ENCODE results near the gene SEPTIN5. TPM values are rescaled to one million over a fixed set of nuclear protein-coding genes. Genes with fewer than 3 reads are reported as not detected.
A peak's percentile ranks its signal among the peaks of the same experiment; 100 is the strongest.

The SEPTIN5 gene
- total RNA-seq, 1 donor from 2014 or later, result 141 TPM

DNA sequence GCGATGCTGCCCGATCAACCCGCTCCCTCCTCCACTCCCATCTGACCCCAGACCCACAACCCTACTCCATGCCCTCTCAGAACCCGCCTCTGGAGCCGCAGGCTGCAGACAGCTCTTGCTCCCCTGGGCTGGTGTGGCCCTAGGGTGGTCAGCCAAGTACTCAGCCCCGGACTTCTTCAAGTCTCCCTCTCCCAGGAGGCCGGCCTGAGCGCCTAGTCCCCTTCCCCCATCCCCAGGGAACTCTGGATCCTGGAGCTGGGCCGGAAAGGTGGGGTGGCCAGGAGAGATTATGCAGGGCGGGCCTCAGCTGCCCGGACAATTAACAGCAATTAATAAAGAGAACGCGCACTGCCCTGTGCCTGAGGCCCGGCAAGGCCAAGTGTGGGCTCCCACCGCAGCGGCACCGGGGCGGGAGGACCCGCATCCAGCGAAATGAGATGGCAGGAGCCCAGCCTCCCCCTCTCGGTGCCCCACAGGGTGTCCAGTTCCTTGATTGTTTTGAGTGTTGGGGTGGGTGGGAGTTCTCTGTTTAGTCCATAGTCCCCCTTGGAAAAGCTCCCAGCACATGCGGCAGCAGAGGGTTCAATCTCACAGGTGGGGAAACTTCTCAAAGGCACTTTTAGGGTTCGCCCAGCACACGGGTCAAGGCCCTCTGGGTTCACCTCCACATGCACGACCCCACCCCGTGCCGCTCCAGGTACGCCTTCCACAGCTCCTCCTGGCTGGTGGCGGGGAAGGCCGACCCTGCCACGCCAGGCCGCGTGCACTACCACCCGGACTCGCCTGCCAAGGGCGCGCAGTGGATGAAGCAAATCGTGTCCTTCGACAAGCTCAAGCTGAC lies 49.4 kb downstream of the SEPTIN5 start:
- no peak overlapping the region for H3K27ac ChIP-seq (replicated peaks)
- no peaks in the 10 kb centered on the region for H3K36me3 ChIP-seq
- TF ChIP-seq, protein P1, sequence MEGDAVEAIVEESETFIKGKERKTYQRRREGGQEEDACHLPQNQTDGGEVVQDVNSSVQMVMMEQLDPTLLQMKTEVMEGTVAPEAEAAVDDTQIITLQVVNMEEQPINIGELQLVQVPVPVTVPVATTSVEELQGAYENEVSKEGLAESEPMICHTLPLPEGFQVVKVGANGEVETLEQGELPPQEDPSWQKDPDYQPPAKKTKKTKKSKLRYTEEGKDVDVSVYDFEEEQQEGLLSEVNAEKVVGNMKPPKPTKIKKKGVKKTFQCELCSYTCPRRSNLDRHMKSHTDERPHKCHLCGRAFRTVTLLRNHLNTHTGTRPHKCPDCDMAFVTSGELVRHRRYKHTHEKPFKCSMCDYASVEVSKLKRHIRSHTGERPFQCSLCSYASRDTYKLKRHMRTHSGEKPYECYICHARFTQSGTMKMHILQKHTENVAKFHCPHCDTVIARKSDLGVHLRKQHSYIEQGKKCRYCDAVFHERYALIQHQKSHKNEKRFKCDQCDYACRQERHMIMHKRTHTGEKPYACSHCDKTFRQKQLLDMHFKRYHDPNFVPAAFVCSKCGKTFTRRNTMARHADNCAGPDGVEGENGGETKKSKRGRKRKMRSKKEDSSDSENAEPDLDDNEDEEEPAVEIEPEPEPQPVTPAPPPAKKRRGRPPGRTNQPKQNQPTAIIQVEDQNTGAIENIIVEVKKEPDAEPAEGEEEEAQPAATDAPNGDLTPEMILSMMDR (IDR thresholded peaks at IDR 0.05; ENCODE audit: borderline replicate concordance), result no peak
- no peak overlapping the region for H3K4me3 ChIP-seq
- intact Hi-C loops (cut with micrococcal nuclease), result no loop called here
- no peaks in the 10 kb centered on the region for H3K9me3 ChIP-seq (replicated peaks)
- DNase-seq, result no peak
- peaks cover 49% of the 10 kb centered on the region for H3K4me1 ChIP-seq
- H3K27me3 ChIP-seq (ENCODE audit: low read depth), result peaks cover 94% of the 10 kb centered on the region

DNA sequence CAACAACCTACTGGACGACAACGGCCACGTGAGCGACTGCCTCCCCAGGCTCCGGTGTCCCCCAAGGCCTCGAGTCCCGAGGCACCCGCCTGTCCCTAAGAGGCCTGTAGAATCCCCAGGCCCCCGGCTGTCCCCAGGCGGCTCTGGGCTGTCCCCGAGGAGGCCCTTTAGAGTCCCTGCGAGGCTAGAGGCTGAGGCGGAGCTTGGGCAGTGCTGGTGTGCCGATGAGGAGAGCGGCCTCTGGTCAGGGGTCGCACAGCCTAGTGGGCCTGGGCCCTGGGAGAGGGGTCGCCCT lies 49.9 kb downstream of the SEPTIN5 start:
- H3K9me3 ChIP-seq (replicated peaks), result no peaks in the 10 kb centered on the region
- intact Hi-C loops (cut with micrococcal nuclease), result no loop called here
- H3K36me3 ChIP-seq, result no peaks in the 10 kb centered on the region
- no peak for DNase-seq
- H3K4me1 ChIP-seq, result peaks cover 45% of the 10 kb centered on the region
- TF ChIP-seq, protein P1 (IDR thresholded peaks at IDR 0.05; ENCODE audit: borderline replicate concordance), result no peak
- no peak overlapping the region for H3K4me3 ChIP-seq
- H3K27me3 ChIP-seq (ENCODE audit: low read depth), result peaks cover 94% of the 10 kb centered on the region
- H3K27ac ChIP-seq (replicated peaks), result no peak overlapping the region

DNA sequence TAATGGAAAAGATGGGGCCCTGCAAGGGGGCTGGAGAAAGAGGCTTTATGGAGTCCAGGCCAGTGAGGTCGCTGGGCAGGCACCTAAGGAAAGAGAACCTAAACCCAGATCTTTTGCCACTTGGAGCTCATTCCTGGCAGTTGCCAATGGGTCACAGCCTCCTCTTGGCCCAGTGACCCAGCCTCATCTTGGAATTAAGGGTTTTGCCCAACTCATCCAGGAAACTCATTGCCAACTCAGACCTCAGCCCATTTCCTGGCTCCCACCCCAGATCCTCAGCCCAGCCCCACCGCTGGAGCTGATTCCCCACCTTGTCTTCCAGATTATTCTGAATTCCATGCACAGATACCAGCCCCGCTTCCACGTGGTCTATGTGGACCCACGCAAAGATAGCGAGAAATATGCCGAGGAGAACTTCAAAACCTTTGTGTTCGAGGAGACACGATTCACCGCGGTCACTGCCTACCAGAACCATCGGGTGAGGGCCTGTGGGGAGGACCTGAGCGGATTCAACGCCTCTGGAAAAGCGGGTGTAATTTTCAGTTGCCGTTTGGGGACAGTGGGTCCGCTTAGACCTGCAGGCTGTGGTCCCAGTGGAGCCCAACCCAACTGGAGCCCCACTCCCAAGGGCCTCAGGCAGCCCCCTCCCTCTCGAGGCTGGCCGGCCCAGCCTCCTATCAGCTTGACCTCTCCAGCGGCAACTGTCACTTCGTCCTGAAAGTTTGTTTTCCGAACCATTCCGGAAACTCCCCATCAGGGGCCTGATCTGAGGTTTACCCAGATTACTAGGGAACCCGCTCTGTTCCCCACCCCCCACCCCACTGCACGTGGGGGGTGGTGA lies 50.6 kb downstream of the SEPTIN5 start:
- Histone ChIP-seq H3K27ac (replicated peaks) (no peak overlapping the region), H3K9me3 (replicated peaks) (no peaks in the 10 kb centered on the region), H3K4me3 (peak overlapping the region; percentile 58), H3K27me3 (ENCODE audit: low read depth) (peaks cover 94% of the 10 kb centered on the region), H3K36me3 (no peaks in the 10 kb centered on the region), H3K4me1 (peaks cover 39% of the 10 kb centered on the region)
- intact Hi-C loops (cut with micrococcal nuclease), result no loop called here
- TF ChIP-seq, protein P1 (IDR thresholded peaks at IDR 0.05; ENCODE audit: borderline replicate concordance), result no peak
- no peak for DNase-seq

DNA sequence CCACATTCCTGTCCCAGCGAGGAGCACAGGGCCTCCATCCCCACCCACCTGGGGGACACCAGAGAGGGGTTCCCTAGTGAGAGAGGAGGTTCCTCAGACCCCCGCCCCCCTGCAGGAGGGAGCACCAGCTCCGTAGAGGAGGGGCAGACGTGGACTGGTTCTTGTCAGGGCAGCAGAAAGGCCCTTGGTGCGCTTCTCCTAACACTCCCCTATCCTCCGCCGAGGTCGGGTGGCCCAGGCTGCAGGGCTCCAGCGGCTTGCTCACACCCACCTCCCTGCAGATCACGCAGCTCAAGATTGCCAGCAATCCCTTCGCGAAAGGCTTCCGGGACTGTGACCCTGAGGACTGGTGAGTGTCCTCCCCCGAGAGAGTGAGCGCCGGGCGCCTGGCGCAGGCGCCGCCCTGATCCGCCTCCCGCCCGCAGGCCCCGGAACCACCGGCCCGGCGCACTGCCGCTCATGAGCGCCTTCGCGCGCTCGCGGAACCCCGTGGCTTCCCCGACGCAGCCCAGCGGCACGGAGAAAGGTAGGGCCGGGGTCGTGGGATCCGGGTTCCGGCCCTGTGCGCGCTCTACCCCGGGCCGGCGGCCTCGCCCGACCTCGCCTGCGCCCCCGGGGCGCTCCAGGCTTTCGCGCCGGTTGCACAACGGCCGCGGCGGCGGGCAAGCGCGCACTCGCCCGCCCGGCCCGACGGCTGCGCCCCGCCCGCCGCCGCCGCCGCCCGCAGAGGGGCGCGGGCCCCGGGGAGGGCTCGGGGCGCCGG lies 51.4 kb downstream of the SEPTIN5 start:
- DNase-seq, result no peak
- Histone ChIP-seq H3K4me3 (peak overlapping the region; percentile 58), H3K27me3 (ENCODE audit: low read depth) (peaks cover 97% of the 10 kb centered on the region)

DNA sequence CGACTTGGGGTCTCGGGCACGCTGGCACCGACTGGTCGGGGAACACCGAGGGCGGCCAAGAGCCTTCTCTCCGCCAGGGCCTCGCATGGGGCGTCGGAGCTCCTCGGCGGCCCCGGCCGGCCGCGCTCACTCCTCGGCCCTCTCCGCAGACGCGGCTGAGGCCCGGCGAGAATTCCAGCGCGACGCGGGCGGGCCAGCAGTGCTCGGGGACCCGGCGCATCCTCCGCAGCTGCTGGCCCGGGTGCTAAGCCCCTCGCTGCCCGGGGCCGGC lies 51.9 kb downstream of the SEPTIN5 start:
- H3K4me1 ChIP-seq, result peaks cover 32% of the 10 kb centered on the region
- intact Hi-C loops (cut with micrococcal nuclease), result no loop called here
- H3K9me3 ChIP-seq (replicated peaks), result no peaks in the 10 kb centered on the region
- H3K4me3 ChIP-seq, result peak overlapping the region; percentile 58
- TF ChIP-seq, protein P1 (IDR thresholded peaks at IDR 0.05; ENCODE audit: borderline replicate concordance), result no peak
- DNase-seq, result no peak
- H3K36me3 ChIP-seq, result no peaks in the 10 kb centered on the region
- peaks cover 100% of the 10 kb centered on the region for H3K27me3 ChIP-seq (ENCODE audit: low read depth)
- no peak overlapping the region for H3K27ac ChIP-seq (replicated peaks)

More for the DNA sequence above, 51.4 kb downstream of the SEPTIN5 start:
- H3K36me3 ChIP-seq, result no peaks in the 10 kb centered on the region
- intact Hi-C loops (cut with micrococcal nuclease), result no loop called here
- TF ChIP-seq, protein P1 (IDR thresholded peaks at IDR 0.05; ENCODE audit: borderline replicate concordance), result no peak
- no peak overlapping the region for H3K27ac ChIP-seq (replicated peaks)
- H3K9me3 ChIP-seq (replicated peaks), result no peaks in the 10 kb centered on the region
- peaks cover 34% of the 10 kb centered on the region for H3K4me1 ChIP-seq
